GM06990 (cell line): ENCODE measurements around the gene ATOH8.

Experiments used
- DNase-seq: peaks from one replicate; pipeline ENCODE4 v3.0.0-alpha.2; 2011; ENCODE audit not compliant: insufficient read length; ENCODE audit errors: extremely low read depth
- H3K27me3 ChIP-seq: replicated peaks from 2 replicates; pipeline ENCODE4 v1.6.0; 2011; ENCODE audit warnings: low read length; ENCODE audit not compliant: control insufficient read depth, insufficient read depth
- H3K36me3 ChIP-seq: 2 replicates; pipeline ENCODE4 v1.5.1; 2011; ENCODE audit warnings: low read length; ENCODE audit not compliant: control insufficient read depth, insufficient read depth
- H3K4me3 ChIP-seq: replicated peaks from 2 replicates; pipeline ENCODE4 v1.5.1; 2011; ENCODE audit warnings: low read depth, mild to moderate bottlenecking, control low read depth, low read length
- CTCF ChIP-seq: IDR thresholded peaks from 2 replicates; pipeline ENCODE4 v1.5.1; 2011; ENCODE audit warnings: low read length, control low read depth, mild to moderate bottlenecking, inconsistent platforms; ENCODE audit not compliant: insufficient read depth, poor library complexity, severe bottlenecking

ATOH8 gene, protein sequence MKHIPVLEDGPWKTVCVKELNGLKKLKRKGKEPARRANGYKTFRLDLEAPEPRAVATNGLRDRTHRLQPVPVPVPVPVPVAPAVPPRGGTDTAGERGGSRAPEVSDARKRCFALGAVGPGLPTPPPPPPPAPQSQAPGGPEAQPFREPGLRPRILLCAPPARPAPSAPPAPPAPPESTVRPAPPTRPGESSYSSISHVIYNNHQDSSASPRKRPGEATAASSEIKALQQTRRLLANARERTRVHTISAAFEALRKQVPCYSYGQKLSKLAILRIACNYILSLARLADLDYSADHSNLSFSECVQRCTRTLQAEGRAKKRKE

GRCh38 chr2:85753525-85754312 lies at the start of gene ATOH8:
Gene ATOH8, plus strand, starts transcription at chr2:85753991. Its CDS starts 199 bp downstream, at chr2:85754190.
- peak within 1 kb of the TSS; percentile 37 for H3K4me3 ChIP-seq
- no peaks in the 10 kb centered on the region for H3K36me3 ChIP-seq
- no peak for TF ChIP-seq CTCF
- DNase-seq: peak; percentile 23
- peaks cover 7% of the 10 kb centered on the region for H3K27me3 ChIP-seq

DNA sequence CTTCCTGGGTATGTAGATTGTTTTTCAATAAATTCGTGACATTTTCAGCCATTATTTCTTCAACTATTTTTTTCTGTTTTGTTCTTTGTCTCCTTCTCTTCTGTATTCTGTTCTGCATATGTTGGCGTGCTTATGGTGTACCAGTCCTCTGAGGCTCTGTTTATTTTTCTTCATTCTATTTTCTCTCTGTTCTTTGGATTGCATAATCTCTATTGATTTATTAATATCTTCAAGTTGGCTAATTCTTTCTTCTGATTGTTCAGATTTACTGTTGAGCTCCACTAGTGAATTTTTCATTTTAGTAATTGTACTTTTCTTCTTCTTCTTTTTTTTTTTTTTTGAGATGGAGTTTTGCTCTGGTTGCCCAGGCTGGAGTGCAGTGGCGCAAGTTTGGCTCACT lies 49.8 kb upstream of the ATOH8 start:
- Histone ChIP-seq H3K36me3 (no peaks in the 10 kb centered on the region), H3K27me3 (no peaks in the 10 kb centered on the region), H3K4me3 (no peak overlapping the region)
- DNase-seq: no peak
- TF ChIP-seq CTCF: no peak

DNA sequence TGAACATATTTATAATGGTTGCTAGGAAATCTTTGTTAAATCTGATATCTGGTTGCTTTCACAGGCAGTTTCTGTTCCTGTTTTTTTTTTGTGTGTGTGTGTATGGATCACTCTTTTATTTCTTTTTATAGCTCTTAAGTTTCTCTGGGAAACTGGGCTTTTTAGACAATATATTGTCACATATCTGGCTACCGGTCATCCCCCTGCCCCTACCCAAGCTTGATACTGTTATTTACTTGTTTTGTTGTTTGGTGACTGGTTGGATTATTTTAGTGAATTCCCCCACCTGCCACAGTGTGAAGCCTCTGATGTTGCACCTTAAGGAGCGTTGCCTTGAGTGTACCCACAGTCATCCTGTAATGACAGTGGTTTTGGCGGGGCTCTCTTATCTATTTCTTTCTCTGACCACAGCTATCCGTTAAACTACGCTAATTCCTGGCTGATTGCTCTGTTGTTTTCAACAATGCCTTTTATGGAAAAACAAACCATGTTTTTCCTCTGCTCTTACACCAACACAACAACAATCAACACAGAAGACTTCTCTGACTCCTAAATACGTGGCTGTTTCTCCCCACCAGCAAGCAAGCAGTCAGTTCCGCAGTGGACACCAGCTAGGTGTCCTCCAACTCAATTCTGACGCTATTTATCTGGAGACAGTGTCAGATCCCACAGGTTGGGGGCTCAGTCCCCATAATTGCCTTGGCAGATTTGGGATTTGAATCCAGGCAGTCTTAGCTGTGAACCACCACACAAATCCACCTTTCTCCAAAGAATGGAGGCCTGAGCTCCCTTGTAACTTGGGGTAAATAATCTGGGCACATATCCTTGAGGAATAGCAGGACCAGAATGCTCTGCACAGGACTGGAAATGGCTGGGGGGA lies 48.8 kb upstream of the ATOH8 start:
- Histone ChIP-seq H3K36me3 (no peaks in the 10 kb centered on the region), H3K27me3 (no peaks in the 10 kb centered on the region), H3K4me3 (no peak overlapping the region)
- peak; percentile 49 for DNase-seq
- no peak for TF ChIP-seq CTCF

- Histone ChIP-seq H3K27me3 (no peaks in the 10 kb centered on the region), H3K4me3 (no peak overlapping the region), H3K36me3 (no peaks in the 10 kb centered on the region)
- TF ChIP-seq CTCF: no peak
- DNase-seq: no peak
Observed at GRCh38 chr2:85705680-85706039, 48.1 kb upstream of the ATOH8 start.

GRCh38 chr2:85706063-85706462 lies 47.7 kb upstream of the ATOH8 start:
- no peaks in the 10 kb centered on the region for H3K27me3 ChIP-seq
- no peaks in the 10 kb centered on the region for H3K36me3 ChIP-seq
- no peak overlapping the region for H3K4me3 ChIP-seq
- no peak for TF ChIP-seq CTCF
- no peak for DNase-seq
